Peyer's patch (tissue), 4 donors: Measurements from ENCODE around the gene CELF4. TPM values are rescaled to one million over a fixed set of nuclear protein-coding genes. Genes with fewer than 3 reads are reported as not detected.

Experiments
- DNase-seq, 3 donors: peaks; one replicate each; pipeline ENCODE4 v3.0.0-alpha.2; 2017 to 2019
- H3K27ac ChIP-seq, 4 donors: fragments of 200-600 bp; sonication (generic); one replicate each; pipeline ENCODE4 v1.5.1; 2016 to 2019
- H3K27me3 ChIP-seq, 2 donors: fragments of 200-600 bp; sonication (generic); one replicate each; pipeline ENCODE4 v1.5.1; 2019
- H3K36me3 ChIP-seq, 3 donors: fragments of 200-600 bp; sonication (generic); one replicate each; pipeline ENCODE4 v1.5.1; 2016 to 2019
- H3K4me1 ChIP-seq, 4 donors: fragments of 200-600 bp; sonication (generic); one replicate each; pipeline ENCODE4 v1.5.1; 2016 to 2019
- H3K4me3 ChIP-seq, 4 donors: fragments of 200-600 bp; sonication (generic); 1 replicate in 3 of 4; 2 replicates in 1 of 4; pipeline ENCODE4 v1.5.1; 2016 to 2019; ENCODE audit warnings: mild to moderate bottlenecking in 1 of 4
- H3K9me3 ChIP-seq, 4 donors: fragments of 200-600 bp; sonication (generic); one replicate each; pipeline ENCODE4 v1.5.1; 2016 to 2019; ENCODE audit warnings: mild to moderate bottlenecking in 1 of 4
- CTCF ChIP-seq, 6 experiments: fragments of 450-650 bp in 4 of 6; fragments of 200-600 bp in 2 of 6; sonication (generic) in 1 of 6; IDR thresholded peaks; one replicate each; pipeline ENCODE4 v1.5.1; 2017 to 2019; ENCODE audit warnings: antibody characterized with exemption in 6 of 6, mild to moderate bottlenecking in 3 of 6, moderate library complexity in 1 of 6
- POLR2A ChIP-seq, 2 donors: fragments of 450-650 bp; IDR thresholded peaks; one replicate each; pipeline ENCODE4 v1.5.1; 2017; ENCODE audit warnings: antibody characterized with exemption in 2 of 2, mild to moderate bottlenecking in 2 of 2, moderate library complexity in 2 of 2
- total RNA-seq, 4 donors: library from RNA; depleted of rRNA; stranded (reverse); fragments of >200 nt; gene quantifications; one replicate each; pipeline ENCODE4 v1.1.0, GENCODE V29; 2016

Gene CELF4
- total RNA-seq, 4 donors from 2014 or later, result 0.35 to 4.8 TPM; not detected in 2

GRCh38 chr18:37383036-37383785 lies 182.4 kb downstream of the CELF4 start:
- DNase-seq, result no peak
- H3K4me1 ChIP-seq, result no peaks in the 10 kb centered on the region
- no peaks in the 10 kb centered on the region for H3K36me3 ChIP-seq
- H3K9me3 ChIP-seq, result no peaks in the 10 kb centered on the region
- no peaks in the 10 kb centered on the region for H3K27me3 ChIP-seq
- no peak overlapping the region for H3K27ac ChIP-seq
- TF ChIP-seq CTCF (IDR thresholded peaks at IDR 0.05), result no peak
- TF ChIP-seq POLR2A (IDR thresholded peaks at IDR 0.05), result no peak
- H3K4me3 ChIP-seq, result no peak overlapping the region

GRCh38 chr18:37381554-37381953 lies 184.0 kb downstream of the CELF4 start:
- Histone ChIP-seq H3K27me3 (no peaks in the 10 kb centered on the region), H3K4me1 (no peaks in the 10 kb centered on the region), H3K9me3 (no peaks in the 10 kb centered on the region), H3K36me3 (no peaks in the 10 kb centered on the region), H3K27ac (no peak overlapping the region), H3K4me3 (no peak overlapping the region)
- no peak for TF ChIP-seq CTCF (IDR thresholded peaks at IDR 0.05)
- no peak for TF ChIP-seq POLR2A (IDR thresholded peaks at IDR 0.05)
- DNase-seq, result no peak

- Histone ChIP-seq H3K4me1 (no peaks in the 10 kb centered on the region), H3K36me3 (no peaks in the 10 kb centered on the region), H3K4me3 (no peak overlapping the region), H3K9me3 (no peaks in the 10 kb centered on the region), H3K27ac (no peak overlapping the region), H3K27me3 (no peaks in the 10 kb centered on the region)
- TF ChIP-seq CTCF (IDR thresholded peaks at IDR 0.05), result no peak
- no peak for TF ChIP-seq POLR2A (IDR thresholded peaks at IDR 0.05)
- DNase-seq, result no peak
Observed at GRCh38 chr18:37380546-37381110, 185.0 kb downstream of the CELF4 start.

- TF ChIP-seq CTCF (IDR thresholded peaks at IDR 0.05), result no peak
Observed at GRCh38 chr18:37378336-37379010, 187.1 kb downstream of the CELF4 start.

GRCh38 chr18:37375181-37375580 lies 190.4 kb downstream of the CELF4 start:
- H3K27ac ChIP-seq, result no peak overlapping the region
- H3K4me1 ChIP-seq, result no peaks in the 10 kb centered on the region
- H3K27me3 ChIP-seq, result no peaks in the 10 kb centered on the region
- H3K9me3 ChIP-seq, result no peaks in the 10 kb centered on the region
- TF ChIP-seq CTCF (IDR thresholded peaks at IDR 0.05) (no peak), POLR2A (IDR thresholded peaks at IDR 0.05) (no peak)
- H3K36me3 ChIP-seq, result no peaks in the 10 kb centered on the region
- H3K4me3 ChIP-seq, result no peak overlapping the region
- no peak for DNase-seq

More at GRCh38 chr18:37378336-37379010, 187.1 kb downstream of the CELF4 start:
- no peaks in the 10 kb centered on the region for H3K9me3 ChIP-seq
- H3K27me3 ChIP-seq, result no peaks in the 10 kb centered on the region
- no peak overlapping the region for H3K27ac ChIP-seq
- no peak for DNase-seq
- H3K36me3 ChIP-seq, result no peaks in the 10 kb centered on the region
- no peaks in the 10 kb centered on the region for H3K4me1 ChIP-seq
- no peak overlapping the region for H3K4me3 ChIP-seq
